Fibroblast of the conjunctiva (primary cell): ENCODE data around the gene BMP8A.
A peak's percentile ranks its signal among the peaks of the same experiment; 100 is the strongest.
"Not testable (repeated sequence)": the region's sequence is repeated elsewhere in the genome, so short reads cannot be mapped to it uniquely, and the experiment has no call there.

Source experiments
- DNase-seq: peaks from one replicate; pipeline ENCODE4 v3.0.0-alpha.2; 2010; ENCODE audit warnings: low read depth

Gene BMP8A

DNA sequence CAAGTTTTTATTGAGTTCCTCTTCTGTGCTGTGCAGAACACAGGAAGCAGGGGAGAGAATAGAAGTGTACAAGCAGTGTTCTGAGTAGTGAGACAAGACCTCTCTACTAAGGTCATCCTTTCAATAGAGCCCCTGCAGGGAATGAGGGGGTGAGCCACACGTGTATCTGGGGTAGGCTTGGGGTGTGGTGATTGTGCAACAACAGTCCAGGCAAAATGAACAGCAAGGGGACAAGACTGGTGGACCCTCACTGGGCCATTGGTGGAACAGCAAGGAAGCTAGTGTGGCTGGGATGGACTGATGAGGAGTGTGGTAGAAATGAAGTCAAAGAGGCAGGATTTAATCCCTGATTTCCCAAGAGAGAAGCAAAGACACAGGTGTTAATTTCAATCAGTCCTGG lies 8.2 kb upstream of the BMP8A start:
- DNase-seq: no peak

DNA sequence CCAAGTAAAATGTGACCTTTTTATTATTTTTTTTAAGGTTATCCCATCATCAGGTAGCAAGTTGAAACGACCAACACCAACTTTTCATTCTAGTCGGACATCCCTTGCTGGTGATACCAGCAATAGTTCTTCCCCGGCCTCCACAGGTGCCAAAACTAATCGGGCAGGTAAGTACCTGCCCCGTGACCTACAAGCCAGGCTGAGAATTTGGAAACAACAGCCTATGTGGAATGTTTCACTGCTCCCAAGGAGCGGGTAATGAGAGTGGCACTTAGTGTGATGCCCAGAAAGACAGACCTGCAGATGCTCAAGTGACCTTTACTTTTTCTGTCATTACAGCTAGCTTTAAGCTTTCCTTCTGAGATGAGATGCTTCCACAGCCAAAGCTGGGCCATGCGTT lies 6.9 kb upstream of the BMP8A start:
- DNase-seq: no peak

DNA sequence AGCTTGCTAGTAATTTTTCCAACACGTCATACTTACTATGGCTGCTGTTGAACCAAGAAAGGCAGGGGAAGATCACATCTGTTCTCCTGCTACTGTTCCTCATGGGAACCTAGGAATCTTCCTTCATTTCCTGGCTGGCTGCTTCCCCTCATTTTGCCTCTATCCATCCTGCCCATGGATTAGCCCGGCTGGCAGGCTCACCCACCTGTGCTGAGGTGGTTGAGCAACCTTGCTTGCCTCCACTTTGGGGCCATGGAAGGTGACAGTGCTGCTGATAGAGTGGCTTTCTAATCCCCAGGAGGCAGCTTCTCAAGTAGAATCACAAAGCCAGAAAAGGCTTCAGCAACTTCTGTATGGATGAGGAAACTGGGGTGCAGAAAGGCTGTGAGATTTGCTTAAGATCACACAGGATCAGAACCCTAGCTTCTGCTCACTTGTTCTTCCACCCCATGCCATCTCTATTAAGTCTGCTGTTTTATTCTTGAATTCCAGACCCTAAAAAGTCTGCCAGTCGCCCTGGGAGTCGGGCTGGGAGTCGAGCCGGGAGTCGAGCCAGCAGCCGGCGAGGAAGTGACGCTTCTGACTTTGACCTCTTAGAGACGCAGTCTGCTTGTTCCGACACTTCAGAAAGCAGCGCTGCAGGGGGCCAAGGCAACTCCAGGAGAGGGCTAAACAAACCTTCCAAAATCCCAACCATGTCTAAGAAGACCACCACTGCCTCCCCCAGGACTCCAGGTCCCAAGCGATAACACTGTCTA lies 6.2 kb upstream of the BMP8A start:
- DNase-seq: no peak

DNA sequence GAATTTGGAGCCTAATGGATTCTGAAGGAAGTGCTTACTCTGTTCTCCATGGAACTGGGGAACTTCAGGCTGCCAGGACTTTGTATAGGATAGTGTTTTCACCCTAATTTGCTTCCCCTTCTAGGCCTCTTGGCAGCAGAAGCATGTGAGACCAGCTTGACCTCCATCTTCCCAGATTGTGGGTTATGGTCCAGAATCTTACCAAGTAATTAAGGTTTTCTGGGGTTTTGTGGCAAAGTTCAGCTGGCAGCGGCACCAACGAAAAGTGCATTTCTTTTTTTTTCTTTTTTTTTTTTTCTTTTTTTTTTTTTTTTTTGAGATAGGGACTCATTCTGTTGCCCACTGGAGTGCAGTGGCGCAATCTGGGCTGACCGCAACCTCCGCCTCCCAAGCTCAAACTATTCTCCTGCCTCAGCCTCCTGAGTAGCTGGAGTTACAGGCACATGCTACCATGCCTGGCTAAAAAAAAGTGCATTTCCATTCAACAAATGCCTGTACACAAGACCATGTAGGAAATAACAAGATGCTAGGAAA lies 3.4 kb upstream of the BMP8A start:
- DNase-seq: no peak

DNA sequence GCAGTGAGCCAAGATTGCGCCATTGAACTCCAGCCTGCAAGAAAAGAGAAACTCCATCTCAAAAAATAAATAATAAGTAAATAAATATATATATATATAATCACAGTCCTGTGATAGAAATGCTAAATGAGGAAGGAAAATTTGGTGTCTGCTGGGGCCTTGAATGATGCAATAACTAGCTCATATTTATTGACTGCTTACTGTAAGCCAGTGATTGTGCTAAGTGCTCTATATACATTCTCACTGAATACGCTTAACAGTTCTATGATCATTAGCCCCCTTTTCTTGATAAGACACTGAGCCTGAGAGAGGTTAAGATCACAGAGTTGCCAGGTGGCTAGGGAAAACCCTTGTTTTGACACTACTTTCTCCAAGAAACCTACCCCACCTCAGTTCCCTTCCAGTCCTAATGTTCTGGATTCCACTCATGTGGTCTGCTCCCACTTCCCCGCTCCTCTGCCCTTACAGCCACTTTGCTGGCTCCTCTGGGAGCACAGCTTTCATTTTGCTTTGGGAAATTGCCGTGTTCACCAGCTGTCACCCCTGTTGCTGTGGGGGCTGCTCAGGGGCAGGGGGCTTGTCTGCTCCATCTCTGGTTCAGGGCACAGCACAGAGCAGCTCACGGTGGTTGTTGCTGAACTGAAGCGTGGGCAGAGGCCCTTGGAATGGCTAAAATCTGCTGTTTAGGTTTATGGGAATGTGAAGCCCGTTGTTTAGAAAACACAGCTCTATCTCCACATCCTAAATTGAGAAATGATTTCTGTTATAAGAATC lies 2.5 kb upstream of the BMP8A start:
- DNase-seq: no peak

DNA sequence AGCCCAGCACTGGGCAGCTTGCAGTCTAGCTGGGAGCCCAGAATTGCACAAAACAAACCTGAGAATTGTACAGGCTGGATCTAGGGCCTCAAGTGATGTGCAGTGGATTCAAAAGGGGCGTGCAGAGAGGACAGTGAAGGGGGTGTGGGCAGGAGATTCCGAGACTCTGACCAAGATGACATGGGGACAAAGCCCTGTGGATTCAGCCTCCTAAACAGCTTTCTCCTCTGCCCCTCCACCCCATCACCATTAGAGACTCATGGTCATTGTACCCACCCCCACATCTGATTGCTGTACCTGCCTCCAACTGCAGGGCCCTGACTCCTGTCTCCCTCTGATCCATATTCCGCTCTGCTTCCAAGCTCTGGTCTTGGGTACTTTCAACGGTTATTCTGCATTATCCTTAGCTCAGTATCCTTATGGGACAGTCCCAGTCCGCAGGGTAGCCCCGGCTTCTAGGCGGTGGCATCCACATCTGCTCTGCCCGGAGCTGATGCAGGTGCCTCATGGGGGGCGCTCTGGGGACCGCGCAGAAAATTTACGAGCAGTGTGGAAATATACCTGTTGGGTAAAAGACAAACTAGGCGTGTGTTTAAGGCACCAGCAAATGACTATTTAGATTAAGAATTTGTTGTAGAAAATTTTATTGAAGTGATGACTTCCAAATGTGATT lies 1.7 kb upstream of the BMP8A start:
- DNase-seq: no peak

DNA sequence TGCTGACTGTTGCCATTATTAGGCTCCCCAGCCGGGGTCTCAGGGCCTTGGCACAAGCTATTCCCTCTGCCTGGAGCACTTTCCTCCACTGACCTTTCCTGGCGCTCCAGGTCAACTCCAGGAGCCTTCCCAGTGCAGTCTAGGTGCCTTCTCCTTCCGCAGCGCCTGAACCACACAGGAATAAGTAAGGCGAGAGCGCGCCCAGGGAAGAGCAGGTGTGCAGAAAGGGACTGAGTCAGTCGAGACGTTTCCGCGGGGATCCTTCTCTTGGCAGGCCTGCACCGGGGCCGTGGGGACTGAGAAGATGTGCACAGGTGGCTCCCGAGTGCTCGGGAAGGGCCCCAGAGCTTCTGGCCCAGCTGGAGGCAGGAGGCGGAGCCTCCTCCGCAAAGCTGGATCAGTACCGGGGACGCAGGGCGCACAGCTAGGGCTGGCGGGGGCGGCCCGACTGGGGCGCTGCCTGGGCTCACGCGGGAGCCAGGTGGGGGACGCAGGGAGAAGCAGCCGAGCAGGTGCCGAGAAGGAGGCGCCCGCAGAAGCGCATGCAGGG lies 765 bp upstream of the BMP8A start:
- no peak for DNase-seq

DNA sequence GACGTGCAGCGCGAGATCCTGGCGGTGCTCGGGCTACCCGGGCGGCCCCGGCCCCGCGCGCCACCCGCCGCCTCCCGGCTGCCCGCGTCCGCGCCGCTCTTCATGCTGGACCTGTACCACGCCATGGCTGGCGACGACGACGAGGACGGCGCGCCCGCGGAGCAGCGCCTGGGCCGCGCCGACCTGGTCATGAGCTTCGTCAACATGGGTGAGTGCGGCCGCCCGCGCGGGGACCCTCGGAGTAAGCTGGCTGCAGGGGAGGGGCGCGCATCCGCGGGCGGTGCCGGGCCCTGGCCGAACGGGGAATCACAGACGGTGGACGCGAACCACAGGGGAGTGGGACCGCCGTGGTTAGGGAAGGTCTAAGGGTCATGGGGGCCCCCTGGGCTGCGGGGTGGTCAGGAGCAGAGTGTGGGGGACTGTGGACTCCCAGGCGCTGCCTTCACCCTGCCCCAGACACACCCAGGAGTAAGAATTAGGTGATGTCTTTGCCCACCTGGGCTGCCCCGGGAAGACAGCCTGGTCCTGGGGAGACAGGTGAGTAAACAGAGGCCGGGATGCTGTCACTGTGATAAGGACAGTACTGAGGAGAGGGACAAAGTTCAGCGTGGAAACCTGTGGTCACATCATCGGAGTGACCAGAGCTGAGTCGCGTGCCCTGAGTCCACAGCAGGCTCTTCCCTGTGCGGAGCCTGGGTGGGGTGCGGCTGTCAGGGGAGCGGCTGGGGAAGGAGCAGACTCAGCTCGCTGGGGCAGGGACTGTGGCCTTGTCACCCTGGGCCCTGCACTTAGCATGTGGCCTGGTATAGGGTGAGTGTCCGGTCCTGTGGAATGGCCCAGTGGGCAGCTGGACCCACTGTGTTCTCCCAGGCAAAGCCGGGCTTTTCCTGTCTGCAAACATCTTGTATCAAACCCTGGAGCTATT lies 944 bp downstream of the BMP8A start:
- DNase-seq: not testable (repeated sequence)

DNA sequence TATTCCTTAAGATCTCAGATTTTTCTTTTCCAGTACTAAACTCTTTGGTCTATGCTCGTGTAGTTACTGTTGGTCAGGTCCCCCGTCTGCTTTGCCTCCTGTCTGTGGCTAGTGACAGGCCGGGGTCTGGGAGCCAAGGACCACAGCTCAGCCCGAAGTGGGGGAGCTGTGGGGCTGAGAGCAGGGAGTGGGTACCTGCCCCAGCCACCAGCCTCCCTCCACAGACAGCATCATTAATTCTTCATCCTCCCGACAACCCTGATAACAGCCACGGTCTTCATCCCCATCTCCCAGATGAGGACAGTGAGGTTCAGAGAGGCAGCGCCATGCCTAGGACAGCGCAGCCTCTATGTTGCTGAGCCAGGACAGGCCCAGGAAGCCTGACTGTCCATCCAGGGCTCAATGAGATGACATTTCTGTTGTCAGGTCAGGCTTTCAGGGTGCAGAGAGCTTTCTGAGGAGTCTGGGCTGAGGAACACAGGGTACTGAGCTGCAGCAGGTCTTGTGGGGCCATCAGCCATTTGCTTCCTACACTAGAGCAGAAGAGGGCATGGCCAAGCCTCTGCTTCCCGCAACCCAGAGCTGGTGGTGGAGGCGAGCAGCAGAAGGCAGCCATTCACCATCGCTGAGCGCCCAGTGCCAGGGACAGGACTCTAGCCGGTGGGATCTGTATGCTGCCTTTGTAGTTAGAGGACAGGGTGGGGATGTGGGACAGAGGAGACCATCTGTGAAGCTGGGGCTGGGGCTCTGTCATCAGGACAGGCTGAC lies 1.8 kb downstream of the BMP8A start:
- DNase-seq: not testable (repeated sequence)

DNA sequence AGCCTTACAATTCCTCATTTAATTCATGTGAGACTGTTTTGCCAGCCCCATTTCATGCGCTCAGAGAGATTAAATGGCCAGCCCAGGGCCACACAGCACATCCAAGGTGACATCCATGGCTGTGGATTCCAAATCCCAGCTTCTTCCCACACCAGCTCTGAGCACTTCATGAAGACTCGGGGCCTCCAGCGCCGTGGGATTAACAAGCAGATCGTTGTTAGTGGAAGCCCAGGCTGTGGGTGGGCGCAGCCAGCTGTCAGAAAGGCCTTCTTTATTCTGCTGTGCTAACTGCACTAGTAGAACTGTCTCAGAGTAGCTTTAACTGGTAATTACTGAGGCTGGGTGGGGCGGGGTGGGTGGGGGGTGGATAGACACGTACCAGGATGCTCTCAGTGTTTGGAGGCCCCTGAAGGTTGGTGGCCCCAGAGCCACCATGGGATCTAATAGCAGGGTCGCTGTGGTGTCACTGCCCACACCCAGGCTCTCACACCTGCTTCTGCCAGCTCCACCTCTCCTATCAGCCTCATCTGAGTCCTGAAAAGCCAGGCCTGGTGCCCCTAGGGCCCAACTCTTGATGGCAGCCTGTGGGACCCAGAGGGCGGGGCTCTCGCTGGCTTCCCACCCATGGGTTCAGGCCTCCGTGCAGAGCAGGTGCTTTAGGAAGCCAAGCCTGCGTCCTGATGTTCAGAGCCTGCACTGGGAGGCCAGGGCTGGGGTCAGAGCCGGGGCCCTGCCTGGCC lies 3.4 kb downstream of the BMP8A start:
- DNase-seq: no peak

DNA sequence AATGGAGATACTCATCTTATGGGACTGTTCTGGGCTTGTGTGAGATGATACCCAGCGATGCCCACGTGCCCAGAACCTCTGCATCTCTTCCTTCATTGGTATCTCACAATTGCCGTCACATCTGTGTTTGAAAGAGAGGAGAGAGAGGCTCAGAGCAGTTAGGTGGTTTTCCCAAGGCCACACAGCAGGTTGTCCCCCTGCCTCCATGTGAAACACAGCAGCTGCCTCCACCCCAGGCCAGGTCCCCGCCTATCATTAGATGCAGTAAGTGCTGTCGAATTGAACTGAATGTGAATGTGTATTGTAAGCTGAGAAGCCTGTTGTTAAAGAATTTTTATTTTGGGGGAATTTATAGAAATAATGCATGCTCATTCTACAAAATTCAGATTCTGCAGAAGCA lies 5.1 kb downstream of the BMP8A start:
- DNase-seq: not testable (repeated sequence)

DNA sequence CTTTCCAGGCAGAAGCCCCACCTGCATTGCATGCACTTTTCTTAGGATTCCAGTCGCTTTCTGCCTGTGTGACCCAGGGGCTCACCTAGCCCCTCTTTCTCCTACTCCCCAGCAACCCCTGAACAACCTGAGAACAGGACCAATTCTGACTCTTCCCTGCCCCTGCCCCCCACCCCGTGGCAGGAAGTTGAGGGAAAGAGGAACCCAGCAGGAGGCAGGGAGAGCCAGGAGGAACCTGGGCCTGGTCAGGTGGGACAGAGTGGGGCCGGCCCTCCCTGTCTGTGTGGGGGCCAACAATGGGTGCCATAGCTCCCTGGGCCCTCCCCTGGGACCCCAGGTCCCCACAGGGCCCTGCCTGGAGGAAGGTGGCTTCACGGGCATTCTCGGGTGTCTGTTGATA lies 6.1 kb downstream of the BMP8A start:
- DNase-seq: no peak

DNA sequence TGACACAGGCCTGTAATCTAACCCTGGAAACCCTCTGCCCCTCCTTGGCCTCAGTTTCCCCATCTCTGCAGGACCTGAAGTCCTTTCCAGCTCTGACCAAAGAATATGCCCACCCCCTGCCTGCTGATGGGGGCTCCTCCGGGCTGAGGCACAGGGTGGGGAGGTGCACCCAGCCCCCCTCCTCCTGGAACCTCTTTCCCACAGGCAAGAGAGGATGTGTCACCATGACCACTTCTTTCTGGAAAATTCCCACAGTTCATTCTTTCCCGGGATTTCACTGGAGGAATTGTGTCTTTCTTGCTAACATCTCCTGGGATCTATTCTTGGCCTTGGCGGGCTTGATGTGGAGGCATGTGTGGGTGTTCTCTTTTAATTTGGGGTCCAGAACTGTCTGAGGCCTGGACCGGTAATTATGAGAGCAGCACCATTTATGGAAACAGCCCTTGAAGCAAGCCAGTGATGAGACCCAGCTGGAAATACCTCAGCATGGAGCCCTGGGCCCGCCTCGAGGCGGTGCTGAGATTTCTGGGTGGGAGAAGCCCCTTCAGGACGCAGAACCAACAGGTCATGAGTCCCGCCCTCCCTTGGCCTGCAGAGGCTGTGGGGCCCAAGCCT lies 6.8 kb downstream of the BMP8A start:
- DNase-seq: not testable (repeated sequence)

DNA sequence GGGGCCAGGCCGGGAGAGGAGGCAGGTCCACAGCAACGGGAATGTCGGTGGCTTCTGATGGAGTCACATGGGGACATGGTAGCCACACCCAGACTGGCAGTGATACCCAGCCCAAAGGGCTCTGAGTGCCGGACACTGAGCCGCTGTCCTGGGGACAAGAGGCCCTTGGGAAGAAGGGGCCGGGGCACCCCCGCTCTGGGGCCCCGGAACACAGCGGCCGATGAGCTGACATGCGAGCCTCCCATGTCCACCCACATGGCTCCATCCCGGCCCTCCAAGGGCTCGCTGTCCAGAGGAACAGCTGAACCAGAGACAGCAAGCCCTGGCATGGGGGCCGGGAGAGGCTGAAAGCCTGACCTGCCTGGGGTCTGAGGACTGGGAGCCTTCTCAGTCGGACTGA lies 7.4 kb downstream of the BMP8A start:
- not testable (repeated sequence) for DNase-seq

DNA sequence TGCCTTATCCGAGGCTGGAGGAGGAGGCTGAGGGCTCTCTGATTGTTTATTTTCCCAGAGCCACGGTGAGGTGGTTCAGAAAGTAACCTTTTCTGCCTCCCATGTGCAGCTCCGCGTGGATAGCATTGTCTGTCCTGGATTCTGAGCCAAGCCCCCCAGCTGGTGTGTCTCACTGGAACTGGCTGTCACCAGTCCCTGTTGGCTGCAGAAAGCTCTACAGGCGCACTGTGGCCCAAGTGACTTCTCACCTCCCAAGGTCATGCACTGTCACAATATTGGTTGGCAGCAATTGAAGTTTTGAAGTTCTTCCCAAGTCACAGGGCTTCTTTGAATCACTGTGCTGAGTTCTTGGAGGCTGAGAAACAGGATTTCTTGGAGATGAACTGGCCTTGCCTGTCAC lies 8.2 kb downstream of the BMP8A start:
- no peak for DNase-seq

DNA sequence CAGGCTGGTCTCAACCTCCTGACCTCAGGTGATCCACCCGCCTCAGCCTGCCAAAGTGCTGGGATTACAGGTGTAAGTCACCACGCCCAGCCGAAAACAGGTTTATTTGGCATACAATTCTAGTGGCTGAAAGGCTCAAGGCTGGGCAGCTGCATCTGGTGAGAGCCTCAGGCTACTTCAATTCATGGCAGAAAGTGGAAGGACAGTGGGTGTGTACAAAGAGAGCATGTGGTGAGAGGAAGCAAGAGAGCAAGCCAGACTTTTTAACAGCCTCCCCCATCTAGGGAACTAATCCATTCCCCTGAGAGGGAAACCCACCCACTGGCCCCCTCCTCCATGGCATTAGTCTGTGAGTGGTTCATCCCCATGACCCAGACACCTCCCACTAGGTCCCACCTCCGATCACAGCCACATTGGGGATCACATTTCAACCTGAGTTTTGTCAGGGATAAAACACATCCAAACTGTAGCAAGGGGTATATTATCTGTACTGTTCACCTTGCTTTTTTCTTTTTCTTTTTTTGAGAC lies 9.5 kb downstream of the BMP8A start:
- no peak for DNase-seq

DNA sequence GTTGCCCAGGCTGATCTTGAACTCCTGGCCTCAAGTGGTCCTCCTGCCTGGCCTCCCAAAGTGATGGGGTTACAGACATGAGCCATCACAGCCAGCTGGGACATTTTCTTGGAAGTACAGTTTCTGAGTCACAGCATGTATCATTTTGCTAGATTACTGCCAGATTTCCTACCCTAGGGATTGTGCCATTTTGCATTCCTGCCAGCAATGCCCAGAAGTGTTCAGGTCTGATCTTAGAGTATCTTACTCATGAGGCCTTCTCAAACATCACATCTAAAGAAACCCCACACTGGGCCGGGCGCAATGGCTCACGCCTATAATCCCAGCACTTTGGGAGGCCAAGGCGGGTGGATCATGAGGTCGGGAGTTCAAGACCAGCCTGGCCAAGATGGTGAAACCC lies 10.2 kb downstream of the BMP8A start:
- DNase-seq: peak; percentile 63

DNA sequence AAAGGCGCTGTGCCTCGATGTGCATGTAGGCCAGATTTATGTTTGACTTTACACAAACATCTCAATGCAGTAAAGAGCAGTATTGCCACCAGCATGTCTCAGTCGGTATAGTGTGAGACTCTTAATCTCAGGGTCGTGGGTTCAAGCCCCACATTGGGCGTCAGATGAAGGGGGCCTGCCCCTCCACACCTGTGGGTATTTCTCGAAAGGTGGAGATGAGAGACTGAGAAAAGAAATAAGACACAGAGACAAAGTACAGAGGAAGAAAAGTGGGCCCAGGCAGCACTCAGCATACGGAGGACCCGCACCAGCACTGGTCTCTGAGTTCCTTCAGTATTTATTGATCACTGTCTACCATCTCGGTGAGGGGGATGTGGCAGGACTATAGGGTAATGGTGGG lies 13.0 kb downstream of the BMP8A start:
- not testable (repeated sequence) for DNase-seq

DNA sequence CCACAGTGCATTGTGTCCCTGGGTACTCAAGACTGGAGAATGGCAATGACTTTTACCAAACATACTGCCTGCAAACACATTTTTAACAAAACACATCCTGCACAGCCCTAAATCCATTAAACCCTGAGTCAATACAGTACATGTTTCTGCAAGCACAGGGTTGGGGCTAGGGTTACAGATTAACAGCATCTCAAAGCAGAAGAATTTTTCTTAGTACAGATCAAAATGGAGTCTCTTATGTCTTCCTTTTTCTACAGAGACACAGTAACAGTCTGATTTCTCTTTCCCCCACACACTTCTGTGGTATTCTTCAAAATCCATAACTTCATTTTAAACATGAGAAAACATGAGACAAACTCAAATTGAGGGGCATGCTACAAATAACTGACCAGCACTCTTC lies 13.9 kb downstream of the BMP8A start:
- no peak for DNase-seq
